Measurements from ENCODE around the gene FAM171A1.
A peak's percentile ranks its signal among the peaks of the same experiment; 100 is the strongest.

Gene FAM171A1

DNA sequence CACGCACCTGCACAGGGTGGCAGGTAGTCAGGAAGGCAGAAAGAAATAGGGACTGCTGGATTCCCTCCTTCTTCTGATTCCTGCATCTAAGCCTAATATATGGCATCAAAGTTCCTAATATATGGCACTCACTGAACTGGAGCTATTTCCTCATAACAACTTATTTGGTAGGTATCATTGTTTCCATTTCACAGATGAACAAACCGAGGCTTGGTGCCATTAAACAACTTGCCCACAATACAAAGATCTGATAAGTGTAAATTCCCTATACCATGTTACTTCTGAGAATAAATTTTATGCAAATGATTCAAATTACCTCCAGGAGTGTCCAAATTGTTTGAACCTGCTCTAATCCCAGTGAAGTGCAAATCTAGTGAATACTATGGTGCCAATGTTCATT lies 2.1 kb upstream of the FAM171A1 start:
- no peak for DNase-seq

- no peak for DNase-seq
Measured at GRCh38 chr10:15370212-15370855, 755 bp downstream of the FAM171A1 start.

DNA sequence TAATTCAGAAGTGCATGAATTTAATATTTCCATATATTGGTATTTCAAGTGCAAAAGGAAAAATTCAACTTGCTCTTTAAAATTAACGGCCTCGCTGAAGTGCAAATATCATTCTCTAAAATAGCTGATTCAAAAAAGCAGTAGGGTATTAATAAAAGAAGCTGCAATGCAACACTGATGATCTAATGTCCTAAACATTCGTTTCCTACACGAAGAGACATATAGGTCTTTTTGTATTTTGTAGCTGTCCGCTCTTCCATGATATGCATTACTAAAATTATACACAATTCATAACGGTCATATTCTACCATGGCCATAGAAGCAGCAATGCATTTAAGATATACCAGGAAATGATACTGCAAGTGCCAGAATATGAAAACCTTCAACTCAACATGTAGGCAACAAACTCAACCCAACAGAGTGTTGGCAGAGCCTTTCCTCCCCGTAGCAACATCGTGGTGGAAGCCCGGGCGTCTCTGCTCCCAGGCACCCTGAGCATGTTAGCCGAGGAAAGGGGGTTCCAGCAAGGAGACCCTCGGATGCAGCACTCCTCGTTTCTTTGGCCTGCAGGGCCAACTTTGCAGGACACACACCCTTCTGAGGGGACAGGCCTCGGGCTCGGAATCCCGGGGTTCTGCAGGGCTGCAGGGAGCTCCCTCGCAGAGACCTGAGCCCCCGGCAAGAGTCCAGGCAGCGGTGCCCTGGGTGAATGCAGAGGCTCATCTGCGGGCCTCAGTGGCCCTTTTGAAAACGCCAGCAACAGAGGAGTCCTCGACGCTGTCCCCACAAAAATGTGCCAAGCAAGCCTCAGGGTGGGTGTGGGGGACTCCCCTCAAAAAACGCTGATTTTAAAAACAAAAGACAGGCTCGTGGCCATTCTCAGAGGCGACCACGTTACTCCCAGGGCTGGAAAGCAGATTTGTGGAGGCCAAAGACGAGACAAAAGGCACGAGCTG lies 1.6 kb downstream of the FAM171A1 start:
- DNase-seq = no peak

- DNase-seq = no peak
Measured at GRCh38 chr10:15368101-15368855, 2.8 kb downstream of the FAM171A1 start.

GRCh38 chr10:15367296-15368085 lies 3.6 kb downstream of the FAM171A1 start:
- DNase-seq = no peak

DNA sequence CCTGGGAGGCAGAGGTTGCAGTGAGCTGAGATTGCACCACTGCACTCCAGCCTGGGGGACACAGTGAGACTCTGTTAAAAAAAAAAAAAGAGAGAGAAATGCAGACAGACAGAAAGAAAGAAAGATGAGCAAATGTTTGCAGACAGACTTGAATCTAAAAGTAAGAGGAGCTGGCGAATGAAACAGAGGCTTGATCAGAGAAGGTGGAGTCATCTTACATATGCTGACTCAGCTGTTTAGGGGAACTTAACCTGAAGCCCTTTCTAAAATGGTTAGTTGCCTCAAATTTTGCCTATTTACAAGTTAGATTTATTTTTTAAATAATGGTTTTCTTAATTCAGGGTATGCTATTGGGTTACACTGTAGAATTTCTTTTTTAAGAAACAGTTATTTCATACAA lies 5.4 kb downstream of the FAM171A1 start:
- DNase-seq = no peak

- DNase-seq = no peak
Measured at GRCh38 chr10:15364001-15364400, 7.1 kb downstream of the FAM171A1 start.

DNA sequence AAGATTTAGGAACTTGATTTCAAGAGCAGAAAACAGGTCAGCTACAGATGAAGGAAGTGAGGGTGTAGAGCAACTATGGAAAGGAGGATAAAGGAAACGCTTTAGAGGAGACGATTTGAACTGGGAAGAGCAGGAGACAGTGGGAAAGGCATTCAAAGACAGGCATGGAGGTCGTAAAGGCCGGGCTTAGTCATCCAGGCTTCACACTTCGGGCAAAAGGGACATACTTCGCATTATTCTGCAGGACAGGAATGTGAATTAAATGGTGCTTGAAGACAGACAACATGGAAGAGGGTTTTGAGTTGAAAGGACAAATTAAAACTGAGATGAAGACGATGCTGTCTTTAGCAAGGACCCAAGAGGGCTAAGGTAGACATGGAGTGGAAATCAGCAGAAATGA lies 8.1 kb downstream of the FAM171A1 start:
- no peak for DNase-seq

DNA sequence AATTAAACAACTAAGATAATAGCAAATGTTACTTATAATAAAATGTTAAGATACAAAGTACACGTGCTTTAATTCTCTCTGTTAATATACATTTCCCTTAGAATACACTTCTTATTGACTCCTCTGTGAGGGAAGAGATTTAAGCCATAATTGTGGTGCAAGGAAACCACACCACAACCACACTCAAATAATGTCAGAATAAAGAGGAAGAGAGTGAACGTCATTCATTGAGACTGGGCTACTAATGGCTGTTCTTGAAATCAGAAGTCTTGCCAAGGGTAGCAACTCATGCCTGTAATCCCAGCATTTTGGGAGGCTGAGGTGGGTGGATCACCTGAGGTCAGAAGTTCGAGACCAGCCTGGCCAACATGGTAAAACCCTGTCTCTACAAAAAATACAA lies 10.0 kb downstream of the FAM171A1 start:
- DNase-seq = no peak

DNA sequence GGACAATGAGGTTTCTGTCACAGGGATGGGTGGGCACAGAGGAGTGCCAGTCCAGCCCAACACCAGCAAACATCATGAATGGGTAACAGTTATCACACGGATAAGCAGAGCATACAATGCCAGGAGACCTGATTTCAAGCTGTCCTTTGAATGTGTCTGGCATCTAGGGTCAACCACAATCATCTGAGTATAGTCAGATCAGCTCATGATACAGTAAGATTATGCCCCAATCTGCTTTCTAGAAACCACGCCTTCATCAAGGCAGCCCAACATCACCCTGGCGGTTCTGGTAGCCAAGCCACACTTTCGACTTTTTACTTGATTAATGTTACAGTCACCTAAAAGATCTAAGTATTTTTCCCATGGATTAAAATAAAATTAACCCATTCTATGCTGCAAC lies 10.5 kb downstream of the FAM171A1 start:
- no peak for DNase-seq

GRCh38 chr10:15353471-15354017 lies 17.5 kb downstream of the FAM171A1 start:
- DNase-seq = no peak

DNA sequence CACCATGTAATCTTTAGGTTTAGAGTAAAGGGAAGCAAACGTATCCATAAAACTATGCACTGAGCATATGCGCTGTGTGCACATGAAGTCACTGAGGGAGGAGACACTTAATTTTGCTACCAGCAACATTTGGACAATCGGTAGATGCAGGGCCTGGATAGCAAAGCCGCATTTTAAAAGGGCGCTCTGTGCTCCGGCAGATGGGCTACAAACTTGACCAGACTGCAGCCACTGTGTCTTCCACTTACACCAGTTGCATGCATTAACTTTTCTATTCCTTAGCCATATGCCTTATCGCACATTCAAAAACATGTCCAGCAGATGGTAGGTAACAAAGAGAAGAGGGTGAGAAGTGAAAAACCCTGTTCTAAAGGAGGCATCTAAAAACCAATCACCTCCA lies 18.3 kb downstream of the FAM171A1 start:
- DNase-seq = no peak

- no peak for DNase-seq
Measured at GRCh38 chr10:15352201-15352600, 18.9 kb downstream of the FAM171A1 start.

- DNase-seq = no peak
Measured at GRCh38 chr10:15351099-15351820, 19.8 kb downstream of the FAM171A1 start.

GRCh38 chr10:15349112-15349511 lies 22.0 kb downstream of the FAM171A1 start:
- DNase-seq = no peak

GRCh38 chr10:15348579-15348978 lies 22.5 kb downstream of the FAM171A1 start:
- no peak for DNase-seq

GRCh38 chr10:15347150-15347549 lies 23.9 kb downstream of the FAM171A1 start:
- DNase-seq = no peak

- DNase-seq = no peak
Measured at GRCh38 chr10:15346440-15347141, 24.5 kb downstream of the FAM171A1 start.

DNA sequence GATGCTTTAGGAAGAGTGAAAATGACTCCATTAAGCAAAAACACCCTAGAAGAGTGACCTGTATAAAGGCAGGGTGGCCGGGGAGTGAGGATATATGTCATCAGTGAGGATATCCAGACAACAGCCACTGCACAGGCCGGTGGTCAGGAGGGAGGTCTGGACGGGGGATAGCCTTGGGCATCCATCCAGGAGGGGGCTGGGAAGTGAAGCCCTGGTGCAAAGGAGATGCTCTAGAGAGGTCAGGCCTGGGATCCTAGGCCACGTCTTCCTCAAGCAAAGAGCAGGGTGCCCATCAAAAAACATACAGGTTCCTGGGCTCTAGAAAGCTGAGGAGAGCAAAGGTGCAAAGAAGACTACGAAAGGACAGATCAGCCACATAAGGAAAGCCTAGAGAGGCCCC lies 25.6 kb downstream of the FAM171A1 start:
- DNase-seq = no peak

DNA sequence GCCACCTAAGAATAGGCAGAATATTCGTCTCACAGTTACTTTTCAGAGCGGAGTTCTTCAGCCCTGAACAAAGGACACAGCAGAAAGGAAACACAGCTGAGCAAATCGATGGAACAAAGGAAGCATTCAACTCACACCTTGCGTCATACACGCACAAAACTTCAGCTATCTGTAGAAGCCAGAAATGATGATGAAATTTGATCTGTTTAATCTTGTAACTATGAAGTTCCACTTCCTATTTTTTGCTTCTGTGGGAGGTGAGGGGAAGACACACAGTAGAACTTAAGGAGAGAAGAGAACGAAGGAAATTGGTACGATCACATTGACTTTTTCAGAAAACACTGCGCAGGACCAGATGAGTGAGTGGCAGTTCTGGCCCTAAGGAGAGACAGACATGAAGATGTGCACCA lies 26.2 kb downstream of the FAM171A1 start:
- DNase-seq = peak; percentile 38

- no peak for DNase-seq
Measured at GRCh38 chr10:15344256-15344875, 26.7 kb downstream of the FAM171A1 start.
